IPS-20b (cell line): ENCODE results near the gene TMOD3.

Experiments used
- H3K27ac ChIP-seq: one replicate; pipeline ENCODE4 v1.5.1; 2013; ENCODE audit warnings: low read length
- H3K27me3 ChIP-seq: 2 replicates; pipeline ENCODE4 v1.6.1; 2013; ENCODE audit warnings: mild to moderate bottlenecking, low read length, inconsistent platforms; ENCODE audit not compliant: insufficient read depth
- H3K36me3 ChIP-seq: 2 replicates; pipeline ENCODE4 v1.6.1; 2013; ENCODE audit warnings: low read depth, mild to moderate bottlenecking, inconsistent platforms, low read length, moderate library complexity; ENCODE audit not compliant: insufficient read depth
- H3K4me1 ChIP-seq: 2 replicates; pipeline ENCODE4 v1.6.1; 2013; ENCODE audit warnings: mild to moderate bottlenecking, control low read depth, inconsistent platforms, low read length, moderate library complexity; ENCODE audit not compliant: insufficient read depth
- H3K4me3 ChIP-seq: 2 replicates; pipeline ENCODE4 v1.5.1; 2013; ENCODE audit warnings: mild to moderate bottlenecking, low read length, inconsistent platforms
- H3K9ac ChIP-seq: 2 replicates; pipeline ENCODE4 v1.6.1; 2013; ENCODE audit warnings: low read depth, mild to moderate bottlenecking, inconsistent platforms, low read length, moderate library complexity
- H3K9me3 ChIP-seq: 2 replicates; pipeline ENCODE4 v1.6.1; 2013; ENCODE audit warnings: mild to moderate bottlenecking, low read depth, low read length, inconsistent platforms; ENCODE audit not compliant: insufficient read depth

TMOD3 gene

GRCh38 chr15:51828621-51829375 lies 655 bp upstream of the TMOD3 start:
- no peaks in the 10 kb centered on the region for H3K9me3 ChIP-seq
- peaks cover 3% of the 10 kb centered on the region; the same call in 1 of the 2 replicates for H3K4me1 ChIP-seq
- no peak overlapping the region for H3K9ac ChIP-seq
- H3K27me3 ChIP-seq, result peaks cover 4% of the 10 kb centered on the region; the same call in 1 of the 2 replicates
- no peak overlapping the region for H3K27ac ChIP-seq
- peak overlapping the region; percentile 93 for H3K4me3 ChIP-seq
- no peaks in the 10 kb centered on the region for H3K36me3 ChIP-seq

DNA sequence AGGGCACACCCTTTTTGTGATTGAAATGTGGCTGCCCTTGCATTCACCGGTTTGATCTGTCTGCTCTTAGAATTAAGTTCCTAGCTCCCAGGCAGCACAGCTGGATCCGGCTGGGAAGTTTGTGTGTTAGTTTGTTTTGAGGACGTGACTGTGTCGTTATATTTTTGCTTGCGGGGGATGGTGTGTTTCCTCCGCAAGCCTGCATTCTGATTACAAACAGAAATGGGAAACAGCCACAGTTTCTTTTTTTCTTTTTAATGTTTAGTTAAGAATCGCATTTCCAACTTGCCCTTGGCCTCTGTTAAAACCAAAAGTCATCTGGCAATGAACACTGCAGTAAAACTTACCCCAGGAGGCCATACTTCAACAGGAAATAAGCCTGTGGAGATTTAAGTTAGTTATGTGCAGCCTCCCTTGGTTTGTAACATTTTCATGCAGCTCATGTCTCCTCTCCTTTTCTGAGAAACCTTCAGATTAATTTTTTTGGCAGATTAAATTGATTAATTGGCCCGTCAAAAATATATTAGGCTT lies 888 bp downstream of the TMOD3 start:
- H3K9ac ChIP-seq, result peak overlapping the region; percentile 73; the same call in 1 of the 2 replicates
- peaks cover 4% of the 10 kb centered on the region; the same call in 1 of the 2 replicates for H3K27me3 ChIP-seq
- H3K4me3 ChIP-seq, result peak overlapping the region; percentile 93
- no peaks in the 10 kb centered on the region for H3K9me3 ChIP-seq
- no peaks in the 10 kb centered on the region for H3K36me3 ChIP-seq
- H3K4me1 ChIP-seq, result peaks cover 9% of the 10 kb centered on the region
- H3K27ac ChIP-seq, result no peak overlapping the region

- H3K4me3 ChIP-seq, result no peak overlapping the region
- H3K27me3 ChIP-seq, result peaks cover 4% of the 10 kb centered on the region; the same call in 1 of the 2 replicates
These were observed 4.3 kb downstream of the TMOD3 start for GRCh38 chr15:51833772-51834171.

GRCh38 chr15:51837792-51838251 lies 8.4 kb downstream of the TMOD3 start:
- H3K4me1 ChIP-seq, result peaks cover 26% of the 10 kb centered on the region
- no peaks in the 10 kb centered on the region for H3K9me3 ChIP-seq
- H3K4me3 ChIP-seq, result no peak overlapping the region
- no peaks in the 10 kb centered on the region for H3K36me3 ChIP-seq
- 0 out of 2 replicates have a peak overlapping the region, but pooled peaks have one; percentile 23 for H3K9ac ChIP-seq
- H3K27me3 ChIP-seq, result no peaks in the 10 kb centered on the region
- H3K27ac ChIP-seq, result no peak overlapping the region

More at GRCh38 chr15:51833772-51834171, 4.3 kb downstream of the TMOD3 start:
- peaks cover 19% of the 10 kb centered on the region for H3K4me1 ChIP-seq
- no peak overlapping the region for H3K9ac ChIP-seq
- no peaks in the 10 kb centered on the region for H3K9me3 ChIP-seq
- H3K27ac ChIP-seq, result no peak overlapping the region
- no peaks in the 10 kb centered on the region for H3K36me3 ChIP-seq

DNA sequence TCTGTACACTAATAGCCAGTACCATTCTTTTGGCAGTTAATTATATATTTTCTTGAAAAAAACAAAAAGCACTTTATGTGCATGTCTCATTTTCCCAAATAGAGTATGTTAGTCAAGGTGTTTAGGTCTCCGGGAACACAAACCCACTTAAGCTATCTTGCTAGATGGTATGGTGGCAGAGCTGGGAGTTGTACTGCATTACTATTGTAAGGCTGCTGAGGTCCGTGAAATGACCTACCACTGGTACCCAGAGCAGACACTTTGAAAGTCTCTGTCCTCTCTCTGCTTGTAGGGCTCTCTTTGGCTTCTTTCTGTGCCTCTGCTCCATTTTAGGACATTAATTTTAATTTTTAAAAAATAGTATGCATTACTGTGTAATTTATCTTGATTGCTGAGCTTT lies 8.8 kb downstream of the TMOD3 start:
- Histone ChIP-seq H3K9ac (no peak overlapping the region), H3K9me3 (no peaks in the 10 kb centered on the region), H3K36me3 (no peaks in the 10 kb centered on the region), H3K27me3 (no peaks in the 10 kb centered on the region), H3K4me1 (peaks cover 30% of the 10 kb centered on the region), H3K4me3 (no peak overlapping the region), H3K27ac (no peak overlapping the region)

DNA sequence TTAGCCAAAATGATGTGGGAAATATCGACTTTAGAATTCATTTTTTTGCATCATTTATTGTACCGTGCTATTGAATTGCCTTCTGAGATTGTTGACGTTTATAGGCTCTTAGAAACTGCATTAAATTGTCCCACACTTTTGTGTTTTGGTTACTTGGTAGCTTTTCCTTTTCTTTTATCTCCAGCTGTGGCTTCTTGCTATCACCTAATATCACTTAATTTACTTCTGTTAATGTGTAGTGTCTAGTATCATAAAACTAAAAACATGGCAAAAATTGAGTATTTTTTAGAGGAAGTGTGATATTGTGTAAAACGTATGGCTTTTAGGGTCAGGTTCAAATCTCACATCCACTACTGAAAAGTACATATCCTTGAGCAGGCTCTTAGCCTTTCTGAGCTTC lies 11.2 kb downstream of the TMOD3 start:
- Histone ChIP-seq H3K9me3 (no peaks in the 10 kb centered on the region), H3K4me3 (no peak overlapping the region), H3K27ac (no peak overlapping the region), H3K27me3 (no peaks in the 10 kb centered on the region), H3K9ac (no peak overlapping the region), H3K36me3 (no peaks in the 10 kb centered on the region), H3K4me1 (peaks cover 36% of the 10 kb centered on the region)

GRCh38 chr15:51841406-51842040 lies 12.1 kb downstream of the TMOD3 start:
- Histone ChIP-seq H3K27ac (no peak overlapping the region), H3K4me1 (peaks cover 40% of the 10 kb centered on the region), H3K9ac (no peak overlapping the region), H3K27me3 (no peaks in the 10 kb centered on the region), H3K9me3 (no peaks in the 10 kb centered on the region), H3K4me3 (no peak overlapping the region), H3K36me3 (no peaks in the 10 kb centered on the region)

- Histone ChIP-seq H3K4me3 (no peak overlapping the region), H3K27ac (no peak overlapping the region), H3K4me1 (peaks cover 41% of the 10 kb centered on the region), H3K9me3 (no peaks in the 10 kb centered on the region), H3K36me3 (no peaks in the 10 kb centered on the region), H3K27me3 (no peaks in the 10 kb centered on the region), H3K9ac (no peak overlapping the region)
These were observed 12.8 kb downstream of the TMOD3 start for GRCh38 chr15:51842265-51842664.

- Histone ChIP-seq H3K36me3 (no peaks in the 10 kb centered on the region), H3K27me3 (no peaks in the 10 kb centered on the region), H3K9ac (no peak overlapping the region), H3K4me1 (peaks cover 33% of the 10 kb centered on the region), H3K4me3 (no peak overlapping the region), H3K27ac (no peak overlapping the region), H3K9me3 (no peaks in the 10 kb centered on the region)
These were observed 13.6 kb downstream of the TMOD3 start for GRCh38 chr15:51842852-51843737.

DNA sequence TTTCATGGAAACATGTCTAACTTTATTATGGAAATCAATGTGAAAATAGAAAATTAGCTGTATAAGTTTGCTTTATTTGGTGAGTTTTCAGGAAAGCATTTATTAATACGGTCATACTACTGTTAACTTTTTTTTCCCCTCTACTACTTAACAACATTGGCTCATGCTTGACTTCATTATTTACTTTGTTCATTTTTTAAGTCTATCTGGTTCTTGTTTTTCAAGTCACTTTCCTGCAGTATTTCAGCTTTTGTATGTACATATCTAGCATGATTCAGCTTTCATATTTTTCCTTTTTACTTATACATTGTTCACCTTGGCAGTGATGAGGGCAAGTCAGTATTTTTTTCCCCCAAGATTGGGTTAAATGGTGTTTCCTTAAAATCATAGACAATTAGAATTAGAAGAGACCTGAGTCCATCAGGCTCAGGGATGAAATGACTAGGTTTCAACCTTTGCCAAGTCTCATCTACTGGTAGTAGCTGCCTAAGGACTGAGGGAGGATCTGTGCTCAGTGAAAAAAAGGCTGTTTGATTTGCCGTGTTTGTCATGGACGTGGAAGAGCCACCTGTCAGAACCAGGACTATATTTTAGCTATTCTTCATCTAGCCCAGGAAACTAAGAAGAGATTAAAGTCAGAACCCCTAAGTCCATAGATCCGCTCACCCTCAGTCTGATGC lies 15.4 kb downstream of the TMOD3 start:
- no peak overlapping the region for H3K4me3 ChIP-seq
- H3K9ac ChIP-seq, result no peak overlapping the region
- no peaks in the 10 kb centered on the region for H3K27me3 ChIP-seq
- no peak overlapping the region for H3K27ac ChIP-seq
- no peaks in the 10 kb centered on the region for H3K36me3 ChIP-seq
- peaks cover 30% of the 10 kb centered on the region for H3K4me1 ChIP-seq
- H3K9me3 ChIP-seq, result no peaks in the 10 kb centered on the region

DNA sequence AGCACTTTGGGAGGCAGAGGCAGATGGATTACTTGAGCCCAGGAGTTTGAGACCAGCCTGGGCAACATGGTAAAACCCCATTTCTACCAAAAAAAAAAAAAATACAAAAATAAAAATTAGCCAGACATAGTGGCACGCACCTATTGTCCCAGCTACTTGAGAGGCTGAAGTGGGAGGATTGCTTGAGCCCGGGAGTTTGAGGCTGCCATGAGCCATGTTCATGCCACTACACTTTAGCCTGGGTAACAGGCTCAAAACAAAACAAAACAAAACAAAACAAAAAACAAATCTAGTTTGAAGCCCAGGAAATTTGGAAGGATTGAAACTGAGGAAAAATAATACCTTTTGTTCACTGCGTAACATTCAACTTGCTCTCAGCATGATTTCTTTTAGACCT lies 16.6 kb downstream of the TMOD3 start:
- Histone ChIP-seq H3K9ac (no peak overlapping the region), H3K27me3 (no peaks in the 10 kb centered on the region), H3K4me3 (no peak overlapping the region), H3K4me1 (peaks cover 26% of the 10 kb centered on the region), H3K9me3 (no peaks in the 10 kb centered on the region), H3K36me3 (no peaks in the 10 kb centered on the region), H3K27ac (no peak overlapping the region)
